Measurements from ENCODE around the gene CERS3.
A peak's percentile ranks its signal among the peaks of the same experiment; 100 is the strongest.

Gene CERS3

DNA sequence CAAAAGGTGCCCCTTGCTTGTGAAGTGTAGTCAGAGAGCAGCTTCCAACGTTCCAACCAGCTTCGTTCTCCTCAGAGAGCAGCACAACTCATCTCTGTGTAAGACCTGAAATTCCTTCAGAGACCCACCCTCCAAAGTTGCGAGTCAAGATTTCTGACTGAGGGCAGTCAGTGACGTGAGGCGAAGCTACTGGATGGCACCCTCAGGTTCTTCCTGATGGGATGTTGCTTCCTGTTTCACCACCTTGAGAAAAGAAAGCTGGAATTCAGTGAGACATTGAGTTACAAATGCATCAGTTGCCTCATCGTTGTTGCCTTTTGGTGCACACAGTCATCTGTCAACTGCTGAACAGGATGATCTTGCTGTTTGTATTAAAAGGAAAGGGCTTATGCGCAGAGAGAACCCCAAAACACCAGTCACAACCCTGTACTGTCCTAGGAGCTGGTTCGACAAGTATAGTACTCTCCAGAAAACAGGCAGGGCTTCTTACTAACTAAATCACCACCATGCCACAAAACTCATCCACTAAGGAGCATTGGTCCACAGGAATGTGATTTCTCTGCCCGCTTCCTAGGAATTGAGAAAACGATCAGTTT, at the start of gene CERS3:
Gene CERS3 (minus strand): TSS at position 118 of the 596 bp plus-strand sequence. CDS start 27,101 bp downstream, outside the sequence.
- no peak for DNase-seq

DNA sequence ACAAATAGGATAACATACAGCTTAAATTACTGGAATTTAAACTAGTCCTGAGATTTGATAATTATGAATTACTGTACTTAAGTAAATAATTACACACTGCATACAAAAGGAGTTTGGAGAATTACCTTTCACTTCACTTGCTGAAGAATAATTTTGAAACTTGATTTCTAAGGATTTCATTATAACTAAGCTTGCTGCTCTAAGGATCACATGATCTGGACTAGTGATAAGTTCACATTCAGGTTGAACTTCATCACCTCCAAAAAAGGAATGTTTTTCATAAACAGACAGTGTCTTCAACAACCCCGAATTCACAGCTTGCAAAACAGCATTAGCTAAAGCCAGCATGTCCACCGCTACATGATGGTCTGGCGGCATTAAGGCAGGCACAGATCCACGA, 44.8 kb upstream of the CERS3 start:
- no peak for DNase-seq

DNA sequence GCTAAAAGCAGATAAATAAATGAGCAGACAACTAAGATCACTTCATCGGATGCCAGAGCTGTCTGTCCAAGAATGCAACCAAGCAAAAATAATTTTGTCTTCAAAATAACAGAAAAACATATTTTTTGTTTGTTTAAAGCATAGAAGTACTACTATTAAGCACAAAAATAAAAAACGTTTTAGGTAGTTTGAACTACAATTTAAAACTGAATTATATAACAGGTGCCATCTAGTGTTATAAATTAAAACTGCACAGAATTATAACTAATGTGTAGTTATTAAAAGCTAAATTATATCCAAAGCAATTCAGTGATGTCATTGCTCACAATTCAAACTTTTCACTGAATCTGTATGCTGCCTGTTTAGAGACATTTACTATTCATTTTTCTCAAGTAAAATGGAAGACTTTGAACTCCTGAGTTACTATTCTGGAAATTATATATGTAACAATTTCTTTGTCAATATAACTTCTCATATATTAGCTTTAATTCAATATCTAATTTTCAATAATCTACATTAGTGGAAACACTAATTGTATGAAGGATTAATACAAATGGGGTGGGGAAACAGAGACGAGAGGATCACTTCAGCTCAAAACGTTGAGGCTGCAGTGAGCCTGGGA, 43.7 kb upstream of the CERS3 start:
- DNase-seq = no peak

DNA sequence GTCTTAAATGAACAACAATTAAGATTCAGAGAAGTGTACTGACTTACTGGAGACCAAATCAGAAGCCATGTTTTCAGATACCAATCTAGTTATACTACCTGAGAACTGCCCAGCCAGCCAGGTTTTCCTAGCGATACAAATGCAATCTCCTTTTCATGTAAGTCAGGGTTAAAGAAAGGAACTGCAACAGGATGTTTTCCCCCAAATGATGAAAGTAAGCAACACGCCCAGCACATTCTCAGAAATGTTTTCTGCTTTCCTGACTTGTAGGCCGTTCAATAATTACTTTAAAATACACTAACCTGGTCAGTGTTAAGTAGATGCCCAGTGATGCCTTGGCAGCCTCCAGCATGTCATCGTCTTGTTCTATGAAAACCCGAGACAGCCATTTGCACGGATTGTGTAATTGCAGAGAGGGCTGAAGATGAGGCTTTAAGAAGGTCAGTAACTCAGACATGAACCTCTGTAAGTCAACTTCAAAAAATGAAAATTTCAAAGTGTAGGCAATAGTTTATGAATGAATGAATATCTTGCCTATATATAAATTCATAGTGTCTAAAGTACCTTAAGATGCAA, 42.9 kb upstream of the CERS3 start:
- DNase-seq = no peak

DNA sequence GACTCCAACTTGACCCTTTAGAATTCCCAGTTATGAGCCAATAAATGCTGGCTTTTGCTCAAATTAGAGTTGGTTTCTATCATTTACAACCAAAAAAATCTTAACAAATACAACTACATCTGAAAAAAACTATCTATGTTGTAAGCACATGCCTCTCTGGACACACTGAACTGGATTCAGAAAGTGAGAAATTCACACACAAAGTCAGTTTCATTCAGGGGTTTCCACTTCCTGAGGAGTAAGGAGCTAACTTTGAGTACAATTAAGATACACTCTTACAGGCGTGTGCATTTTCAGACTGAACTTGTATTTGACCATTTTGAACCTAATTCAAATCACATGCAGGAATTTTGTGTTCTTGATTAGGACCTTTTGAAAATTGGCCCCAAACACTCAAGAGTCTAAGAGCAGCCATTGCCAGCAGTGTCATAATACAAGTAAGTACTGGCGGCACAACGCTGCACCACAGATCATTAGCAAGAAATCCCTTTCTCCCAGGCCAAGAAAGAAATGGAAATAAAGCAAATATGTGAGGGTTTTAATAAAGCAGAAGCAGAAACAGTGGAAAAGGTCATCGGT, 42.1 kb upstream of the CERS3 start:
- no peak for DNase-seq

DNA sequence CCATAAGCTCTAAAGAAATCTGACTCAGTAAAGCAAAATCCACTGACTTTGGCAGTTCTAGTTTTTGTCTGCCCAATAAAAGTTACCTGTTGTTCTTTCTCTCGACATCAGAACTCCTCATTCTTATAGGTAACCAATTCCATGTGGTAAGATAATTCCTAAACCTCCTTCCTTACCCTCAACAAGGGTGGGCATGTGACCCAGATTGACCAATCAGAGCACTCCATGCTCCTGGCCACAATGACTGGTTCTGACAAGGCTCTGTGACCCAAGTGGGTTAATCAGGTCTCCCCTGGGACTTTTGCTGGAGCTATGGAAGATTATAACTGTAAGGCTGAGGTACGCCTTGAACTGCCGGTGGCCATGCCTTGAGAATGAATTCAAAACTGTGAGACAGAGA, 41.5 kb upstream of the CERS3 start:
- DNase-seq = no peak

DNA sequence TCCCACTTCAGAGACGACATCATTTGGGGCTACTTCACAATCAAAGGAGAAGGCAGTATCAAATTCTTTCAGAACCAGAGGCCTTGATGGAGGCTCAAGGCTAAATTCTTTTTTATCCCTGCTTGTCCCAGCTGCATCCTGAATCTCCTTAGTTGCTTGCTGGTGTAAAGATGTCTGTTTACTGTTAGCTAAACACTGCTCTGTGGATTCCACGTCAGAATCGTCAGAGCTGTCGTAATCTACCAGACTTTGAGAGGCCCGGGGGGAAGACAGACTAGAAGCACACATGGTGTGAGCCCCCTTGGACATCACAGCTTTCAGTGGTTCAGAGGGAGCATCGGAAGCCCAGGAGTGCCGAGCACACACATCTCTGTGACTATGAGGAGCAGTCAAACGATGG, 40.6 kb upstream of the CERS3 start:
- DNase-seq = no peak

DNA sequence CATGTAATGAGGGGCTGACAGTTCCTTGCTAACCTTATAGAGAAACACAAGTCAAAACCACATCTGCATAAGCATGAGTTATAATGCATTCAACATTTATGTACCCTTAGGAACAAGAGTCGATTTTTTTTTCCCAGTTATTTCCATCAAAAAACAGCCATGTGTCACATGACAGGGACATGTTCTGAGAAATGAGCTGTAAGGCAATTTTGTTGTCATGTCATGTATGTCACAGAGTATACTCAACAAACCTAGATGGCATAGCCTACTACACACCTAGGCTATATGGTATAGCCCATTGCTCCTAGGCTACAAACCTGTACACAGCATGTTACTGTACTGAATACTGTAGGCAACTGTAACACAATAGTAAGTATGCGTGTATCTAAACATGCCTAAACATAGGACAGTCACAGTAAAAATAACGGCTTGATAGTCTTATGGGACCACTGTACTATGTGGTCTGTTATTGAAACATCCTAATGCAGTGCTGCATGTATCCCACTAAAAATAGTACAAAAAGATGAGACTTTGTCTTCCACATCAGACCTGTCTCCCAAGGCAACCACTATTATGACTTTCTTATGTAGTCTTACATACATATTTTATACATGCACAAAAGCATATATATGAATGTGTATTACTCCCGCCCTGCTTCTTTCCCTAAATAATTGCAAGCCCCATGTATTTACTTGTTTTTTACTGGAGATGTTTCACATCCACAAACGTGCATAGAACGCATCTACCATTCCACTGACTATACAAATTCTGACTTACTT, 38.3 kb upstream of the CERS3 start:
- DNase-seq = no peak

DNA sequence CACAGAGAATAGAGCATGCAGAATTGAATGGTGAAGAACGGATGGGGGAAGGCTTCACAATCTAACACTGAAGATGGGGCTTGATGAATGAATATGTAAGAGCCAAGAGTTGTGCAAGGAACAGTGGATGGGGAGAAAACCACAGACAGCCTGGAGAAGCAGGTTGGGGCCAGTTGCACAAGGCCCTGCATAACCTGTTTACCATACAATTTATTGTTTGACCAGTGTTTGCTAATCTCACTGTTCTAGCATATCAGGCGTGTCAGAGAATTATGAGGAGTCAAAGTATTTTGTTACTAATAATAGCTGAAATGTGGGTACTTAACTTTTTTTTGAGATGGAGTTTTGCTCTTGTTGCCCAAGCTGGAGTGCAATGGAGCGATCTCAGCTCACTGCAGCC, 36.8 kb upstream of the CERS3 start:
- no peak for DNase-seq

DNA sequence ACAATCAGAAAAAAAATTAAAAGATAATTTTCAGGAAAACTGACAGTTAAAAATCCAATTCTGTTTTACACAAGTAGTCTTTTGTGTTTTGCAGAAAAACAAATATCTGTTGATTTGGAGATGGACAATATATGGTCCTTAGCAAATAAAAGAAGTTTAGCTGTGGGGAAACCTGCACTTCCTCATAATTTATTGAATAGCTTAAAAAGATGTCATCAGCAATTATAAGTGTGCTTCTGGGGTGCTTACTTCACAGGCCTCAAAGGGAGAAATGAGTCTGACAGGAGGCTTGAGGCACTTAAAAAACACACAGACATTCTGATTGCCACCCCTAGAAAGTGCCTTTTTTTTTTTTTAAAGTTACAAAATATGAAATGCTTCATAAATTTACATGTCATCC, 31.6 kb upstream of the CERS3 start:
- DNase-seq = no peak

DNA sequence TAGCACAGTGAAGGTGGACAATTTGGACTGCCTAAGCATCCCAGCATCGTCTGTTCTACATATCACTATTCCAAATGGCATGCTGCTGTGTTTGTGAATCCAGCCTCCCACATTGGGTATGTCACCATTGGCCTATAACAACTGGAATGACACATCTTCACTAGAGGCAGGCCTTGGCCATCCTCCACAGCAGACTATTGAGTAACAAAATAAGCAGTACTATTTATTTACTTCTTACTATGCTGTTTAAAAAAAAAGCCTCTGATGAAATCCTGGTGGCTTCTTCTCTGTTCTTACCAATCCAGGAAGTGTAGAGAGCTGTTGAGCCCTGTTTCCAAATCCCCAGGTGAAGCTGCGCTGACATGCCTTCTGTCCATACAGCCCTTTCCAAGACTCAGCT, 30.6 kb upstream of the CERS3 start:
- DNase-seq = no peak

DNA sequence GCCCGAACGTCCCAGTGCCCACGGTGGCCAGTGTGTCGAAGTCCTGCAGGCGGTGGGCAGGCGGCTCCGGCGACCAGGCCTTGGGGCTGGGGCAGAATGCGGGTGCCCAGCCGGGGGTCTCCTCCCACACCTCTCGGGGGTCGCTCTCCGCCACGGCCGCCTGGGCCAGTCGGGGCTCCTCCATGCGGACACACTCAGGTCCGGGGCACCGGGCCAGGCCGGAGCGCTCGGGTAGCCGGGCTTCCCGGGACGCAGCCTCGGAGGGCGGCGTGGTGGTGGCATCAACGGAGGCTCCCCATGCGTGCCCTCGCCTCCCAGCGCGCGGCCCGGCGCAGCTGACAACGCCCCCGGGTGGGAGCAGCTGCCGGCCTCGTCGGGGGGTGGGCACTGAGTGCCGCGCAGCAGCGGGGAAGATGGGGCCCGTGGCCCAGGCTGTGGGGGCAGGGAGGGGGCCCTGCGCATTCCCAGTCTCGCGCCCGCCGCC, 30.1 kb upstream of the CERS3 start:
- DNase-seq = no peak

DNA sequence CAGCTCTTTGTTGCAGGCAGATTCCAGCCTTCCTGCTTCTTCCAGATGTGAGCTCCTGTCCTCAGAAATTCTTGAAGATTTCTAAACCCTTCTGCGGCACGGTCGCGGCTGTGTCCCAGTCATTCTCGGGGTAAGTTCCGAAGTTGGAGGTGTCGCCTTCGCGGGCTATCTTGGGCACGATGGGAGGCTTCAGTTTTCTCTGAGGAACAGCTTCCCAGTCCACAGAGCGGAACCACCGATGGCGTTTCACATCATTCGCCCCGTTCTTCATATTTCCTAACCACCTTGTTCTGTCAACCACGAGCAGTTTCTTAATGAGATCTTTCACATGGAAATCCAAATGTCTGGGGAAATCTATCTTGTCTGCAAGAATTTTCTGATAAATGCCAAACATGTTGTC, 24.7 kb upstream of the CERS3 start:
- DNase-seq = no peak

DNA sequence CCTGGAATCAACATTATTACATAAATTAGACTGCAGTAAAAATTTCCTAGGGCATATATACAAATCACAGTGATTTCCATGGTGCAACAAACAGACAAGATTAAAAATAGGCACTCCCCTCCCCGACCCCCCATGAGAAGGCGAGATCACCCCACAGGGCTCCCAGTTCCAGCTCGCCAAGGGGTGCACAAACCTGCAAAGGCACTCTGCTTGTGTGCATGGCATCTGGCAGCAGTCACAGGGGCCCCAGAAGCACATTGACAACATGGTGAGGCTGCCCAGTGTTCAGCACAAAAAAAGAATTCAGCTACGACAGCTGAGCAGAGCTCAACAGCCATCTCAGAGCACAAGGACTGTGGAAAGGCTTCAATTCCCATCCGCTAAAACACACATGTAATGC, 19.2 kb upstream of the CERS3 start:
- no peak for DNase-seq

DNA sequence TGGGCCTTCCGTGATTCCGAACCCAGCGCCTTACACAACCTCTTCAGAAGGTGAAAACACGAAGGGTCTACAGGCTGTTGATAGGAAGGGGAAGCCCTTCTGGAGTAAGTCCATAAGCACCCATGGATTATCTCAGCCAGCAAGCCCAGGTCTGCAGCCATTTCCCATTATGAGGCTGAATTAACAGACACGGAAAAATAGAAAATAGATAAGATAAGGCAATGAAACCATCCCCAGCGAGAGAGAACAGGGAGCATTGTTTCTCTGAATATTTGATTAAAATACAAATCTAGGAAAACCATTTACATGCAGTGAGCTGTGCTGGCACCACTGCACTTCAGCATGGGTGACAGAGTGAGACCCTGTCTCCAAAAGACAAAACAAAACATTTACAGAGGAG, 16.2 kb upstream of the CERS3 start:
- DNase-seq = no peak

DNA sequence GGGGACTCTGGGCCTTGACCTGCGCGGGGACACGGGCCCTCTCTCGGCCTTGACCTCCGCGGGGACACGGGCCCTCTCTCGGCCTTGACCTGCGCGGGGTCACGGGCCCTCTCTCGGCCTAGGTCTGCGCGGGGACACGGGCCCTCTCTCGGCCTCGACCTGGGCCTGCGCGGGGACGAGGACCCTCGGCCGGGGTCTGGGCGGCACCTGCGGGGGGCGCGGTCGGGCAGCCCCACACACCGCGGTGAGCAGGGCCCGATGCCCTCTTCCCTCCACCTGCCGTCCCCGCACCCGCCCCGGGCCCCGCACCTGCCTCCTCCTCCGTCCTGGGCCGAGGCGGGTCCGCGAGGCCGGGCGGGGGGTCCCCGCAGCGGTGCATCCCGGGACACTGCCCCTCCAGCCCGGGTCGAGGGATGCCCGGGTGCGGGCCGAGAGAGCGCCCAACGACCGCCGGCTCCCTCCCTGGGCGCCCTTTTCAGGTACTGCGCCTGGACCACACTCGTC, 15.6 kb upstream of the CERS3 start:
- DNase-seq = peak; percentile 62

DNA sequence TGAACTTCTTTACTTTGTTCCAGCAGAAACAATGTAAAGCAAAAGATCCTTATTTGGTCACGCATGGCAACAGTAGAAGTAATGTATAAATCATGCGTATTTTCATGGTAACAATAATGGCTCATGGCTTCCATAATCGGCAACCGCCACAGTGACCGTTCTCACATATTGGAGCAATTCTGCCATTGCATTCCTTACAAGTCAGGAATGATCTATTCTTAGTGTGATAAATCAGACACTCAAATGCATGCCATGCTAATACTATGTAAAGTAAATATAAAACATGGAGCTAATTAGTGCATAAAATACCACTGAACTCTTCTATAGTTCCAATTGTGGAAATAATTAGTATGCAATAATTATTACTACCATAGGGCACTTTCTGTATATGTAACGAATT, 13.5 kb upstream of the CERS3 start:
- DNase-seq = no peak

DNA sequence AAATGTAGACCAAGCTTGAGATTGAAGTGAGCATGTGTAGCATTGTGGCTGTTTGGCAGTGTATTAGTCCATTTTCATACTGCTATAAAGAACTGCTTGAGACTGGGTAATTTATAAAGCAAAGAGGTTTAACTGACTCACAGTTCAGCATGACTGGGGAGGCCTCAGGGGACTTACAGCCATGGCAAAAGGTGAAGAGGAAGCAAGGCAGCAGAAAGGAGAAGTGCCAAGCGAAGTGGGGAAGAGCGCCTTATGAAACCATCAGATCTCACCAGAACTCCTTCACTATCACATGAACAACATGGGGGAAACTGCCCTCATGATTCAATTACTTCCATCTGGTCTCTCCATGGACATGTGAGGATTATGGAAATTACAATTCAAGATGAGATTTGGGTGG, 8.6 kb upstream of the CERS3 start:
- DNase-seq = no peak

DNA sequence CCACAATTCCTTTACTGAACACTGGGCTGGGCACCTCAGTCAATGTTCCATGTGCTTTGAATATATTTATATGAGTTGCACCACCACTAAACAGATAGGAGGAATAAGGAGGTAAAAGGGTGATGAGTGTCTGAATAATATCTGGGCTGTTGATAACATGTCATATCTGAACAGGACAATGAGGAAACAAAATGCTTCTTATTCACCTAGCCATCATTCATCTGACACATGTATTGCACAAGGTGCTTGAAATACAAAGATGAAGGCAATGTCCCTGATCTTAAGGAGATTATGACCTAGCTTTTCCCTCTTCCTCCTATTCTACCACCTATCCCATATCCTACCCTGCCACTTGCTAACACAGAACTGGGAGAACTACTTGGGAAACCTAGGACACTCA, 8.0 kb upstream of the CERS3 start:
- DNase-seq = no peak

DNA sequence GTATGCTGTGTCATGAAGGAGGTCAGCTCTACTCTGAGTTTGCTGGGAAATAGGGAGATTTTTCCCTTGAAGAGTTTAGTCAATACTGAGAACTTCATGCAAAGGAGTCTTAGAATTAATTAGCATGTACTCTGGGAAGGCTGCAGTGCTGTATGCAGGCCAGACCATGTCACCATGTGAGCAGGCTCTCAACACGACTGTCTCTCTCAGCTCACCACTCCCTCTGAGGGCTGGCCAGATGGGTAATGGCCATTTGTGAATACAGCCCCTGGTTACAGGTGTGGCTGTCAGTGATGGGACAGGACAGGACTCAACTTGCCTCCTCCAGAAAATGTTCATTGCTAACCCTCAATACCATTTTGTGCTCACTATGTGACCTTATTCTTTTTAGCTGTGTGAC, 5.1 kb upstream of the CERS3 start:
- DNase-seq = no peak

DNA sequence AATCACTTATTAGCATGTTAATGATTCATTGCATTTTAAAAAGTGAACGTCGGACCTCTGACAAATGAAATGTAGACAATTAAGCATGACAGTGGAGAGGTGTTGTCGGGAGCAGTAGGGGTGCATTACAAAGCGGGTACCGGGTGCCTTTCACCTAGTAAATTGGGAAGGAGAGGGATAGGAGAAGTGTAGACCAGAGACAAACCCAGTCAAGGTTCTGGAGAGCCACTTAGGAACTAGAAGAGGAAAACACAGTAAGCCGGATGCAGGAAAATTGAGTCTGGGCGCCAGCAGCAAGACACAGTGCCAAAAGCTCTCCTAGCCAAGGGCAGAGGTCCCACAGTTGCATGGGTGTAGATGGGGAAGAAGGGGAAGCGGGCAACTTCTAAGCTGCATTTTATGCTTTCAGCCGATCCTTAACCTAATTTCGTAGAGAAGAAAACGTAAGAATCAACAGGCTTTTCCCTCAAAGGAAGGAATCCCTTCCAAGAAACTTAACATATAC, 3.1 kb upstream of the CERS3 start:
- no peak for DNase-seq

DNA sequence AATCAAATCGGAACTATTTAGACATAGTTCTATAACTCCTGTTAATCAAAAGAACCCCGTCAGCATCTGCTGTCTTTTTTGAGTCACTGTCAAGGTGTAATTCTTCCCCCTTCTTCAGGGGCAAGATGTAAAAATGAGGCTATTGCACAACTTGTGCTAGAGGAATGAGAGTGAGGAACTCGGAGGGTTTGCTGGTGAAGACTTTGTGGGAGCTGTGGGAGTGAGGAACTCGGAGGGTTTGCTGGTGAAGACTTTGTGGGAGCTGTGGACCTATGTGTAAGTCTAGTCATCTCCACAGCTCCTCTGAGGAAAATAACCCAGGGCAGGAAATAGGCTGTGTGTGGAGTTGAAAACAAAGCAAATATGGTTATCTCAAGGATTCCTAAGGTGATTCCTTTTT, 2.5 kb upstream of the CERS3 start:
- DNase-seq = no peak

DNA sequence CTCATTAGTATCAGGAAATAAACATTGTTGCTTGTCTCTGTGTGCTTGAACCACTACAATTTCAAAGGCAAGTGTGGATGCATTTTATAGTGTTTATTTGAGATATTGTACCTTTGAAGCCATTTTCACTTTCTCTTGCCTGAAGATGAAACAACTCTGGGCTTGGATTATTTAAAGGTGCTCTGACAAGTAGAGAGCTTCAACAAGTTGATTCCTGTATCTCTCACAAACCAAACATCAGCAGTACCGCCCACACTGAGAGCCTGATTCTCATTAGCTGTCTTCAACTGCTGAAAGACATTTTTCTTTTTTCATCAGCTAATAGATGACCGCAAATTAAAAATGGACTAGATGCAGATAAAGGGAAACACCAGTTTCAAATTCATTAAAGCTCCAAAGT, 806 bp upstream of the CERS3 start:
- no peak for DNase-seq
